Measurements from ENCODE around the gene RNF150.

Gene RNF150

GRCh38 chr4:140877781-140878180, 255.5 kb downstream of the RNF150 start:
- no peak for DNase-seq (ENCODE audit: extremely low spot score)
- TF ChIP-seq CTCF (IDR thresholded peaks at IDR 0.05; ENCODE audit: control extremely low read depth, extremely low read depth, low read depth, missing control alignments) = no peak
- POLR2A ChIA-PET = no interaction called here
- CTCF ChIA-PET = no interaction called here

GRCh38 chr4:140876615-140877364, 256.5 kb downstream of the RNF150 start:
- POLR2A ChIA-PET = no interaction called here
- TF ChIP-seq CTCF (IDR thresholded peaks at IDR 0.05; ENCODE audit: control extremely low read depth, extremely low read depth, low read depth, missing control alignments) = no peak
- CTCF ChIA-PET = interaction anchor here (2.1 to 3.1 kb wide), 2 partner anchors 10 to 11 kb away, joined by 7 to 10 read pairs; no protein-coding TSS in a partner anchor
- DNase-seq (ENCODE audit: extremely low spot score) = no peak

GRCh38 chr4:140875746-140876452, 257.4 kb downstream of the RNF150 start:
- no peak for TF ChIP-seq CTCF (IDR thresholded peaks at IDR 0.05; ENCODE audit: control extremely low read depth, extremely low read depth, low read depth, missing control alignments)
- DNase-seq (ENCODE audit: extremely low spot score) = no peak
- ChIA-PET POLR2A (no interaction called here), CTCF (interaction anchor here (2.1 to 3.1 kb wide), 3 partner anchors 8 to 11 kb away, joined by 7 to 14 read pairs (median 10); no protein-coding TSS in a partner anchor)

- no peak for TF ChIP-seq CTCF (IDR thresholded peaks at IDR 0.05; ENCODE audit: control extremely low read depth, extremely low read depth, low read depth, missing control alignments)
- no peak for DNase-seq (ENCODE audit: extremely low spot score)
- CTCF ChIA-PET = interaction anchor here (2.1 to 3.1 kb wide), 2 partner anchors 10 to 13 kb away, joined by 10 to 14 read pairs; no protein-coding TSS in a partner anchor
- POLR2A ChIA-PET = no interaction called here
Measured at GRCh38 chr4:140874056-140874455, 259.2 kb downstream of the RNF150 start.

- POLR2A ChIA-PET = no interaction called here
Measured at GRCh38 chr4:140871368-140871767, 261.9 kb downstream of the RNF150 start.

More at GRCh38 chr4:140871368-140871767, 261.9 kb downstream of the RNF150 start:
- CTCF ChIA-PET = interaction anchor here (0.9 to 1.5 kb wide), 3 partner anchors 10 to 30 kb away, joined by 3 to 4 read pairs (median 3); no protein-coding TSS in a partner anchor
- DNase-seq (ENCODE audit: extremely low spot score) = no peak
- TF ChIP-seq CTCF (IDR thresholded peaks at IDR 0.05; ENCODE audit: control extremely low read depth, extremely low read depth, low read depth, missing control alignments) = no peak

All from GM10248 (cell line).